GM12872 (cell line): Measurements from ENCODE around the gene CTSZ.

Experiments used
- TF ChIP-seq, protein P1 (sequence below): IDR thresholded peaks from 3 replicates; pipeline ENCODE4 v1.5.1; 2011; ENCODE audit warnings: low read depth, mild to moderate bottlenecking, low read length, moderate library complexity; ENCODE audit not compliant: insufficient read depth

Gene CTSZ

DNA sequence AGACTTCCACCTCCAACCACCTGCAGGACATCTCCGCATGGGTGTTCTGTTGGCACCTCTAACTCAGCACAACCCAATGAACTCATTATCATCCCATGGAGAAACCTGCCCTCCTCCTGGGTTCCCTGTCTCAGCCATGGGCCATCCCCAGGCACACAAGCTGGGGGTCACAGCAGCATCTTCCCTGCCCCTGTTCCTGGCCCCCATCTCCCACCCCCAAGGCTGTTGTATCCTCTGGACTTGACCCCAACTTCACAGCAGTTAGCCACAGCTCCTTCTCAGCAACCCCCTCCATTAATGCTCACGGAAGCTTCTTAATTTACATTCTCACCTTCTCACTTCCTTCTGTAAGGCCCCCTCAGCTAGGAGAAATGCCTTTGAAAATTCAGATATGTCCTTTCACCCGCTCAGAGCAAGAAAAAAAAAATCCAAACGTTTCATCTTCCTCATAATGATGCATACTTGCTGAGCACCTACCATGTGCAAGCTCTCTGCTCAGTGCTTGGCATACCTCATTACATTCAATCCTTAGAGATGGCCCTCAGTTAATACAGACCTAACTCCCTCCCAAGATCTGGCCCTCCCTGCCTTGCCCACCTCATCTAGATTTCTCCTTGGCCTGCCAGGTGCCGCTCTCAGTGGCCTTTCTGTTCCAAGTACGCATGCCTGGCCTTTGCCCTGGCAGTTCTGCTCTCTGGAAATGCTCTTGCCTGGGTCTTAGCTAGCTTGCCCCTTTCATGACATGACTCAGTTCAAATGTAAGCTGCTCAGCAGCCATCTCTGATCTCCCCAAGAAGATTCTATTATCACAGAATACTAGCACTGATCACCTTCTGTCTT, 28.5 kb downstream of the CTSZ start:
- TF ChIP-seq, protein P1, sequence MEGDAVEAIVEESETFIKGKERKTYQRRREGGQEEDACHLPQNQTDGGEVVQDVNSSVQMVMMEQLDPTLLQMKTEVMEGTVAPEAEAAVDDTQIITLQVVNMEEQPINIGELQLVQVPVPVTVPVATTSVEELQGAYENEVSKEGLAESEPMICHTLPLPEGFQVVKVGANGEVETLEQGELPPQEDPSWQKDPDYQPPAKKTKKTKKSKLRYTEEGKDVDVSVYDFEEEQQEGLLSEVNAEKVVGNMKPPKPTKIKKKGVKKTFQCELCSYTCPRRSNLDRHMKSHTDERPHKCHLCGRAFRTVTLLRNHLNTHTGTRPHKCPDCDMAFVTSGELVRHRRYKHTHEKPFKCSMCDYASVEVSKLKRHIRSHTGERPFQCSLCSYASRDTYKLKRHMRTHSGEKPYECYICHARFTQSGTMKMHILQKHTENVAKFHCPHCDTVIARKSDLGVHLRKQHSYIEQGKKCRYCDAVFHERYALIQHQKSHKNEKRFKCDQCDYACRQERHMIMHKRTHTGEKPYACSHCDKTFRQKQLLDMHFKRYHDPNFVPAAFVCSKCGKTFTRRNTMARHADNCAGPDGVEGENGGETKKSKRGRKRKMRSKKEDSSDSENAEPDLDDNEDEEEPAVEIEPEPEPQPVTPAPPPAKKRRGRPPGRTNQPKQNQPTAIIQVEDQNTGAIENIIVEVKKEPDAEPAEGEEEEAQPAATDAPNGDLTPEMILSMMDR = no peak

GRCh38 chr20:58976061-58976730, 30.9 kb downstream of the CTSZ start:
- TF ChIP-seq, protein P1 = no peak

DNA sequence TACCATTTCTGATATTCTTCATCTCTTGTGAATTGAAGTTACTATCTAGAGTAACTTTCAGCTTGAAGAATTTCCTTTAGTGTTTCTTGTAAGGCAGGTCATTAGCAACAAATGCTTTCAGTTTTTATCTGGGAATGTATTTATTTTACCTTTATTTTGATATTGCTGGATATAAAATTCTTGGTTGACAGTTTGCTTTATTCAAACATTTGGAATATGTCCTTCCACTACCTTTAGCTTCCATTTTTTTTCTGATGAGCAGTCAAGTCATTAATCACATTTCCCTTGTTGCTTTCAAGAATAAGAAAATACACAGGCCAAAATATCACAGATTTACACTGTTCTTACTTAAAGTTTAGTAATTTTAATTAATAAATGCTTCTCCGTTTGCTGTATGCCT, 31.7 kb downstream of the CTSZ start:
- TF ChIP-seq, protein P1 = no peak

DNA sequence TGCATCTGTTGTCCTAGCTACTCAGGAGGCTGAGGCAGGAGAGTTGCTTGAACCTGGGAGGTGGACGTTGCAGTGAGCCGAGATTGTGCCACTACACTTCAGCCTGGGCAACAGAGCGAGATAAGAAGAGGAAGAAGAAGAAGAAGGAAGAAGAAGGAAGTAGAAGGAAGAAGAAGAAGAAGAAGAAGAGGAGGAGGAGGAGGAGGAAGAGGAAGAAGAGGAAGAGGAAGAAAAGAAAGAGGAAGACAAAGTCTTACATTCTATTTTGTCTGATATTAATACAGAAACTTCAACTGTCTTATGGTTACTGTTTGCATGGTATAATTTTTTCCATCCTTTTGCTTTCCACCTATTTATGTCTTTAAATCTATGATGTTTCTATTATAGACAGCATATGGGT, 33.2 kb downstream of the CTSZ start:
- TF ChIP-seq, protein P1 = no peak

GRCh38 chr20:58973179-58973578, 33.9 kb downstream of the CTSZ start:
- TF ChIP-seq, protein P1 = no peak

DNA sequence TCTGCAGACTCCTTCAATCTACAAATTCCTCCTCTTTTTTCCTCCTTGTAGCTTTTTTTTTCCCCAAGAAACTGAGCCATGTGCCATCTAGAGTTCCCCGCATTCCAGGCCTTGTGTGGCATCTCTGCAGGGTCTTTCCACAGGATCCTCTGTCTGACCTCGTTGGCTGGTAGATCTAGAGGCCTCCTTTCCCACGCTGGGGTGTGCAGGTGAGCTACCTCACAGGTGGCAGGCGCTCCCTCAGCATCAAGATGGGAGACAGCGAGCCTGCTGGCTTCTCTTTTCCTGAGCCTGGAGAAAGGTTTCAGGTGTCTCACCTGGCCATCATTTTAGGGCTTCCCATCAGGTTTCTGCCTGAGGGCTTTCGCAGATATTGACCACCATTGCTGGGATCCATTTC, 35.6 kb downstream of the CTSZ start:
- TF ChIP-seq, protein P1 = no peak

- TF ChIP-seq, protein P1 = no peak
These were observed 36.9 kb downstream of the CTSZ start for GRCh38 chr20:58970146-58970545.
